ENCODE results near the gene NES.

- TF ChIP-seq TSHZ2 (CRISPR knock-in tag; IDR thresholded peaks at IDR 0.05) (no peak), PATZ1 (CRISPR knock-in tag; IDR thresholded peaks at IDR 0.05; ENCODE audit: borderline replicate concordance) (no peak)
These were observed 16.0 kb upstream of the NES start for GRCh38 chr1:156692925-156693847.
